Forelimb muscle (tissue), 1 donor: ENCODE results near the gene CDK15. TPM values are rescaled to one million over a fixed set of nuclear protein-coding genes. Genes with fewer than 3 reads are reported as not detected.

Experiments
- DNase-seq: peaks from one replicate; pipeline ENCODE4 v3.0.0-alpha.2; 2013; ENCODE audit warnings: low read depth
- polyA plus RNA-seq: library from polyadenylated mRNA; unstranded; fragments of 120-200 nt; gene quantifications from one replicate; pipeline ENCODE4 v1.2.1, GENCODE V29; 2013; ENCODE audit not compliant: insufficient read length

Gene CDK15
- polyA plus RNA-seq, 1 donor = 0.99 TPM

DNA sequence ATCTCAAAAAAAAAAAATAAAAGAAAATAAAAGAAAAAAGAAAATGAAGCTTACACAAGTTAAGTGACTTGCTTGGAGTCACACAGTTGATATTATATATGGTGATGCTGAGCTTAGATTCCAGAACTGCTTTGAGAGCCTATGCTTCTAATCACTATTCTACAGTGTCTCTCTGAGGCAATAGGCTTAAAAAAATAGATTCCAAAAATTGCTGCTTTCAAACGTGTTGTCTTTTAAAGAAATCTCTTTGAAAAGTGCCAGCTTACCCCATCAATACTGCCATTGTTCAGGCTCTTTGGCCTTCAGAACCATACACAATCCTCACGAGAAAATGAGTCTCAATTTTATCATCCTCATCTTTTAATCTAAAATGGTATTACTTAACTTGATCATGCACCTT is 102.6 kb downstream of the CDK15 start:
- no peak for DNase-seq

DNA sequence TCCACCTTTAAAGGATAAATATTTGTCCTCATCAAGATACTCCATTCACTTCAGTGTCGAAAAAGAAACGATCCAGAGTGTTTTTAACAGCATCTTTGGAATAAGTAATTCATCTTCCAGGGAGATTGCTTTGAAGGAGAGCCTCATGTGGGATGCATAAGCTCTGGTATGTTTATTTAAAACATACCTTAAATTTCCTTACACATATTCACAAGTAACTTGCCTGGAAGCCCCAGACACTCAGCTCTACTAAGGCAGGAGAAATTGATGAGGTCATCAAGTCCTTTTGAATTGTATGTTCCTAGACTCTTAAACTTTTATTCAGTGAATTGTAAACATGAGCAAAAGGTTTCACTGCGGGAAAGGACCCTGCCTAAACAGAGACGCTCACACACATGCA is 103.0 kb downstream of the CDK15 start:
- no peak for DNase-seq

- DNase-seq = no peak
Observed at GRCh38 chr2:201909961-201910361, 103.6 kb downstream of the CDK15 start.

DNA sequence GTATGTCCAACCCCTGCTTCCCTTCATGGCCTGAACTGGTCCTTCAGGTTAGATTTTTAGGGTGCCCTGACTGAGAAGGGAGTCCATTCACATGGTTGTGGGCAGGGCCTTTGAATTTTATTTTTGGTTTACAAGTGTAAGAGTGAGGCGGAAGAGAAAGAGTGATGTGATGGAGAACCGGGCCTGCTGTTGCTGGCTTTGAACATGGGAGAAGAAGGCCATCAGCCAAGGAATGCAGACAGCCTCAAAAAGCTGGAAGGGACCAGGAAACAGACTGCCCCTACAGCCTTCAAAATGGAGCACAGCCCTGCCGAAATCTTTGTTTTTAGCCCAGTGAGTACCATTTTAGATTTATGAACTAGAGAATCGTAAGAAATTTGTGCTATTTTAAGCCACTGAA is 105.0 kb downstream of the CDK15 start:
- DNase-seq = no peak

DNA sequence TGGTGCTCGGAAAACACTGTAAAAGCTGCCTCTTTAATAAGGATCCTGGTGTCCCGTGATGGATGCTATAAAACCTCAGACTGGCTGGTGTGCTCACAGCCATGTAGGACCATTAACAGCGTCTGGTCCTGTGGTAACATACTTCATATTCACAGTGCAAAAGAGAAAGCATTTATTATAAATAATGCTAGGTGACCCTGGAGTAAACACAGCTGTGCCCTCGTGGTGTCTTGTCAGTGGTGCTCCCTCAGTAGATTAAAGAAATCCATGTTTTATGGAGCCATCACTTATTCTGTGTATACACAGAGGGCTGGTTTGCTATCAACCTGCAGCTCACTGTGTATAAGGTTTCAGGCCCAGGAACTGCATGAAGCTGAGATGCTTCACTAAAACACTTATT is 106.9 kb downstream of the CDK15 start:
- no peak for DNase-seq

GRCh38 chr2:201915446-201915845 is 109.1 kb downstream of the CDK15 start:
- no peak for DNase-seq

DNA sequence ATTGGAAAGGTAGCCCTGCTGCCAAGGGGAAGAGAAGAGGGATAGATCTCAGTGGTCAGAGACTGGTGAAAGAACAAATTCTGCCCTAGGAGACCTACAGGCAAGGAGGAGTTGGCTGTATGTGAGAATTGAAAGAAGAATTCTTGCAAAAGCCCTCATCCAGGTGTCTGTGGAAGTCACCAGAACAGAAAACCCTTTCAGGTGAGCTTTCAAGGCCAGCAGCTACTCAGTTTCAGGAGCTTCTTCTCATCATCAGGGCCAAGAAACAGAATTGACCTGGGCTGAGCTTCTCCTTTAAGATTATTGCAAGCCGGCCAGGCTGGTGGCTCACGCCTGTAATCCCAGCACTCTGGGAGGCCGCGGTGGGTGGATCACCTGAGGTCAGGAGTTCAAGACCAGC is 110.2 kb downstream of the CDK15 start:
- no peak for DNase-seq

DNA sequence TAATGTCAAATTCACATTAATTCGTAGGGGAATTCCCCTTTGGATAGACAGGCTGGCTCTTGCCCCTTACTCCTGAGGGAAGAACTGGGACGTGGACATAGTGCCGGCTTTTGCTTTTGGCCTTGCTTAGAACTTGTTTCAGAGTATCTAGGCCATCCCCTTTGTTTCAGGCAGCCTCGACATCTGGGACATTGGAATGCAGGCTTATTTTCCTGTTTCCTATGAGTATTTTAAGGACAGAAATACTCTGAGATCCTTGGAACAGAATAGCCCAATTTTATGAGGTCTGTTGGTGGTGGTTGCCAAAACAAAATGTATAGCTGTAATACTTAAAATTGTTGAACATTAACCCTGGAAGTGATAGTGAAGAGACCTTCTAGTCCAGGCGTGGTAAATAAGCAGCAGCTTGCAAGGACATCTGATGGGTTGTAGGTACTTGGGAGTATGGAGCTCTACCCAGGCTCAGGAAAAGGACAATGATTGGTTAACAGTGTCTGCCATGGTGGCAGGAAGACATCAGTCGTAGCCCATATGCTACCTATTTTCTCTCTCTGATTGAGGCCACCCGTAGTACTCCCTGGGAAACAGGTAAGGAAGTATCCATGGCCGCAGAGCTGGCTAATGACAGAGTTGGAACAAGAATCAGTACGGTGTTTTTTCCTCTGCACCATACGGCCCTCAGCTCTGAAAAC is 112.4 kb downstream of the CDK15 start:
- DNase-seq = no peak

DNA sequence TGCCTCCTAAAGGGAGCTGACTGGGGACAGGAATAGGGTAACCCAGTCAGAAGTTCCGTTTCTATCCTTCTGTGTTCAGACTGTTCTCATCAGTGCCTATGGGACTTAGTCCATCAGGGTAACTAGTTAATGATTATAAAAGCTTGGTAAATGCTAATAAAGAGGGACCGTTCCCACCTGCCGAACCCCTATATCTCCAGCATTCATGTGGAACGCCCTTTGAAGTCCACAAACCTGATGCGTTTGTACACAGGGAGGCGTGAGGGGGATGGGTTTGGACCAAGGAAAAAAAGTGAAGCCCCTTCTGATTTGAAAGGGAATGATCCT is 112.9 kb downstream of the CDK15 start:
- DNase-seq = no peak

DNA sequence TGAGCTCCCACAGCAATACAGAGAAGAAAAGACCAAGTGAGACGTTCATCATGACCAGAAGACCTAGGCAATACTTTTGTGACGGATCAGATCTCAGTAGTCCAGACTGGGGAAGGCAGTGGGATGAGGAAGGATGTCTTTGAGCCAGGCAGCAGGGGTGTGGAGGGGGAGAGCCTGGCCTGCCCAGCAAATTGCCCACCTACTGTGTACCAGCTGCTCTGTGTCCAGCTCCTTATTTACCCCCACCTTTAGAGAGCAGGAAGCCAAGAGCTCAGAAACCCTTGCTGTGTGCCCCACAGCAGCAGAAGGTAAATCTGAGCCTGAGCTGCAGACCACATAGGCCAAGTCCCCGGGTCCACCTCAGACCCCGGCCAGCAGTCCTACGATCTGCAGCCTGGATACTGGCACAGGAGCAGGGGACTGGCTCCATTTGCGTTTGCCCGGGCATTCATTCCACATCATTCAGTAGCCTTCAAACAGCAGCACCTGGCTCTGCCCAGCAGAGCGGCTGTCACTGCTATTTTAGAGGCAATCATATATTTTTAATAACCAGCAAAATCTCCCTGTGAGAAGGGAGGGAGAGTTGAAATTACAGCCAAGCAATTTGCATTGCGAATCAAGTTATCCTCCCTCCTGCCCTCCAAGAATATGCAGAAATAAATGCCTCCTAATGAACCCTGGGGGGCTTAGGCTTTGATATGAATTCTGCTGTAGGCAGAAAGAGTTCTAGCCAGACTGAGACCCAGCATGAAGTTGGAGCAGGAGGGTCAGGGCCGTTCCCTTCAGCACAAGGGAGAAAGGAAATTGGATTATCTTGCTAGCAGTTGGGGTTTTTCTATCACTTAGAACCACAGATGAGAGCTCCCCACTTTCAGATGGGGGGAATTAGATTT is 117.3 kb downstream of the CDK15 start:
- no peak for DNase-seq

- no peak for DNase-seq
Observed at GRCh38 chr2:201924453-201924852, 118.1 kb downstream of the CDK15 start.

GRCh38 chr2:201925056-201925455 is 118.7 kb downstream of the CDK15 start:
- DNase-seq = no peak

DNA sequence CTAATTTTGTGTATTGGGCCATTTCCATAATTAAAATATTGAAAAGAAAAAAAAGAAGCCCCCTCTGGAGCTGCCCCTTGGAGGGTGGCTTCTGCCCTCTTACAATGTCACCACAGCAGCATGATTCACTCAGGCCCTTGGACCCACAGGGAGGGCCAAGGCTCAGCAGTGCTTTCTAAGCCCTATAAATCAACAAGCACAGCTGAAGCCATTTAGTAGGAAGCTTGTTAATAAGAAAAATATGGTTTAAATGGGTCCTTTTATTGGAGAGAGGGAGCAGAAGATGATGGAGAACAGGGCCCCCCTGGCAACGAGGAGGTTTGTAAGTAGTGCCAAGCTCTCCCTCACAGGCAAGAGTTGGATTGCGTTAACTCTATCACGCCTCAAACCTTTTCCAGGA is 119.7 kb downstream of the CDK15 start:
- DNase-seq = no peak

DNA sequence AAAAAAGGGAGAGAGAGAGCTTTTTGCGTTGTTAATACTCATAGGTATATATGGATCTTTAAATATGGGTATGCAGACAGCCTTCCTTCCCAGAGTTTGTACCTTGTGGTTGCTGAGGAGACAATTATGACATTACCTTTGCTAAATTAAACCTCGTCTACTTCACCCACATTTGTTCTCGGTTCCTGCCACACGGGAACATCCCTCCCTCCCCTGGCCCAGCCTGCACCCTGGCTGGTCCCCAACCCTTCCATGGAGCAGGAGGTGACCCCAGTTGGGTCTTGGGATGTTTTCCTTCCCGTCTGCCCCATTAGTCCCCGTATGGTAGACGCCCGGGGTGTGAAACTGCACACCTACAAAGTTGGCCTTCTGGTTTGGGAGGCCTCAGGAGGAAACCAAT is 122.0 kb downstream of the CDK15 start:
- no peak for DNase-seq

DNA sequence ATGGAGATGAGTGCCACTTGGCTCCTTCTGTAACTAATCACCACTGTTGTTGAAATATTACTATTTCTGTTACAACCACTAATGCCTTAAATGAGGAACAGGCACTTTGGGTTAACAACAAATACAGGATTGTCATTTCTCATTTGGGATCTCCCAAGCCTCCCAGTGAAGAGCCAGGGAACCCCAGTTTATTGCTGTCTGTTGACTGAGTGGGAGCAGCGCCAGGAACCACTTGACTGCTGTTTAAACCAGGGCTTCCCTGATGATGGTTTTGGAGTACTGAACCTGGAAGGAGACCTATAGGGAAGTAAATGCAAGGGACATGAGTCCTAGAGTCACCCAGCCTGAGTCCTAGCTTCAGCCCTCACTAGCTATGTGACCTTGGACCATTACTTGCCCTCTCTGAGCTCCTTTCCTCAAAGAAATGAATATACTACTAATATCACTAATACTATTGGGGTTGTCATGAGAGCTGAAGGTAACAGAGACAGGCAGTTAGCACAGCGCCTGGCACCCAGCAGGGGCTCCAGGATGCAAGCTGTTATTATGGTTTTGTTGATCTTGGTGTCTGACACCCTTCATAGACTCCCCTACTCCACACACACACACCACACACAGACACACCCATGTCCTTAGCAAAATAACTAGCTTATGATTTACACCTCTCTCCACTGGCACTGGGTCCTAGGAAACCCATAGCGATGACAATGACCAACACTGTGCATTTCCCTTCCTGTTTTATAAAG is 123.1 kb downstream of the CDK15 start:
- DNase-seq = no peak

DNA sequence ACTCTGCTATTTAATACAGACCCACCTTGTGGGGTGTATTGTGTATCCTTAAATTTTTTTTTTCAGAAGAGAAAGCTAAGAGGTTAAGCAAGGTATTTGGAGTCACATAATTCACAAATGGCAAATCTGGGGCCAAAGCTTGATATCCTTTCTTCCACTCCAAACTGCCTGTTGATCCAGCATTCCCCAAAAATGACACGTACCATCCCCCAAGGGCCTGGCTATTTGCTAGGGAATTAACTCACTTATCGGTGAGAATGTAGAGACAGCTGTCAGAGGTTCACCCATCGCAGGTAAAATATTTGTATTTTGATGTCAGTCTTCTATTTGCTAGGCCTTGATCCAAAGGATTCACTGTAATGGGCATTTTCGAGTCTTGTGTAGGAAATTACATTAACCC is 123.7 kb downstream of the CDK15 start:
- DNase-seq = no peak

DNA sequence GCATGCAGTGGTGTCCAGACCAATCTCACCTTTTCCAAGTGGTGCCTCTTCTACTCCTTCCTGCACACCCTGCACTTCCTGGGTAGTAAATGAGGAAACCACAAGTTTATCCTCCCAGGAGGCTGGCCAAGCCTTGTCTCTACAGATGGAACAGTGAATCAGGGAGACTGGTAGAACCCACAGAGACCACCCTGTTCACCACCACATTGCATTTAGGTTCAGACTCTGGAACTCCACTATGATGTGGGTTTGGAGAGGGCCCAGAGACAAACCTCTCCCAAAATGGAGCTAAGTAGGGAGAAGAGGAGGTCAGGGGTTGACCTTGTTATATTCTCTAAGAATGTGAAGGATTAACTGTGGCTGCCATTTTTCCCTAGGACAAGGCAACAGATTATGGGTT is 124.5 kb downstream of the CDK15 start:
- DNase-seq = no peak

DNA sequence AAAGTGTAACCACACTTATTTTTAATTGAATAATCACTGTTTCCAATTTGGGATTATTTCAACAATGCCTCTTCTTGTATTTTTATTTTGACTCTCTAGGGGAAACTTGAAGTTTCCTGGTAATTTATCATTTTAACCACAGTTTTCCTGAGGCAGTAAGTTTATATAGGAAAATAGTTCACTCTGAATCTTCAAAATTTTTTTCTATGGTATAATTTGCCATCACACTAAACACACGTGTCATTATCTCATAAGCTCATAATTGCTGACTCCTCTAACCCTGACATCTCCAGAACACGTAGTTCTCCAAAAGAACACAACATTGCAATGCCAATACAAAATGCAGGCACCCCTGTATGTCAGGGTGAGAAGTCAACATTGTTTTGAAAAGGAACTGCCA is 125.1 kb downstream of the CDK15 start:
- no peak for DNase-seq

DNA sequence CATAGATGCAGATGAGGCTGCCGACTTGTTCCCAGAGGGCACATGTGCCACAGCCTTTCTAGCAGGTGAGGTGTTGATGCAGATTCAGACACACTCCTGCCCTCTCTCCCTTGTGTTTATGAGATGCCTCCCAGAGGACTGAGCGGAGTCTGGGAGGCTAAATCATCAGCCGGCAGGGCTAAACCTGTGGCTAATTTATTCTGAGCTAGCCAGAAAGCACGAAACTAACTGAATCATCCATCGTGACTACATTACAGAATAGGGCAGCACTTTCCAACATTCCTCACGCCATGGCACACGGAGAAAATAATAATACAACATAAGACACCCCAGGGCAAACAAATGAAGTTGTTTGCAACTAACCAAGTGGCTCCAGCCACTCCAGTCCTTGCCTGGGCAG is 125.6 kb downstream of the CDK15 start:
- no peak for DNase-seq

GRCh38 chr2:201932511-201932910 is 126.2 kb downstream of the CDK15 start:
- DNase-seq = no peak

GRCh38 chr2:201933792-201934237 is 127.5 kb downstream of the CDK15 start:
- no peak for DNase-seq

GRCh38 chr2:201936817-201937216 is 130.5 kb downstream of the CDK15 start:
- no peak for DNase-seq

DNA sequence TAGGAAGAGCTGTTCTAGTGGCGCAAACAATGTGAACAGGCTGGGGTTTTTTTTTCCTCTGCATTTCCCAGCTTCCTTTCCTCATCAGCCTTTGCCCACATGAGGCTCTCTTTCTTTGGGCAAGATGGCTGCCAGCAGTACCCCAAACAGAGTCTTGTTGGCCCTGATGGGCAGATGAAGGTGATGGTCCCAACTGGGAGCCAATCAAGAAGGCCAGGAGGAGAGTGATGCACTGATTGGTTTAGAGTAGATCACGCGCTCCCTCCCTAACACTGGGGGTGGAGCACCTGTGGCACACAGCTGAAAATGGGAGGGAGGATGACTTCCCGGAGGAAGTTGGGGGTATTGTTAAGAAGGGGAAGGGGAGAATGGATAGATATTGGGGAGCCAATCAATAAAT is 131.0 kb downstream of the CDK15 start:
- no peak for DNase-seq
